Raji (cell line): ENCODE measurements around the gene OTC.

Source experiments
- POLR2A ChIP-seq: IDR thresholded peaks from 2 replicates; pipeline ENCODE4 v1.6.1; 2011; ENCODE audit warnings: low read depth, low read length, control low read depth; ENCODE audit not compliant: insufficient read depth

The OTC gene

GRCh38 chrX:38342853-38343778 is 9.3 kb upstream of the OTC start:
- TF ChIP-seq POLR2A = no peak

GRCh38 chrX:38346150-38346549 is 6.3 kb upstream of the OTC start:
- TF ChIP-seq POLR2A = no peak

GRCh38 chrX:38347136-38347535 is 5.3 kb upstream of the OTC start:
- no peak for TF ChIP-seq POLR2A

GRCh38 chrX:38351346-38351745 is 1.1 kb upstream of the OTC start:
- TF ChIP-seq POLR2A = no peak

- no peak for TF ChIP-seq POLR2A
Measured at GRCh38 chrX:38356401-38356800, 4.0 kb downstream of the OTC start.

- TF ChIP-seq POLR2A = no peak
Measured at GRCh38 chrX:38357747-38358673, 5.6 kb downstream of the OTC start.

- no peak for TF ChIP-seq POLR2A
Measured at GRCh38 chrX:38363046-38363445, 10.6 kb downstream of the OTC start.

GRCh38 chrX:38365954-38366353 is 13.6 kb downstream of the OTC start:
- TF ChIP-seq POLR2A = no peak

GRCh38 chrX:38368774-38369173 is 16.4 kb downstream of the OTC start:
- no peak for TF ChIP-seq POLR2A

- TF ChIP-seq POLR2A = no peak
Measured at GRCh38 chrX:38371641-38372040, 19.2 kb downstream of the OTC start.

- no peak for TF ChIP-seq POLR2A
Measured at GRCh38 chrX:38374431-38374830, 22.0 kb downstream of the OTC start.

- TF ChIP-seq POLR2A = no peak
Measured at GRCh38 chrX:38375891-38376290, 23.5 kb downstream of the OTC start.

- TF ChIP-seq POLR2A = no peak
Measured at GRCh38 chrX:38376747-38377146, 24.3 kb downstream of the OTC start.

GRCh38 chrX:38379088-38379487 is 26.7 kb downstream of the OTC start:
- TF ChIP-seq POLR2A = no peak

GRCh38 chrX:38382663-38383062 is 30.3 kb downstream of the OTC start:
- TF ChIP-seq POLR2A = no peak
